ENCODE data around the gene FGG. TPM values are rescaled to one million over a fixed set of nuclear protein-coding genes. Genes with fewer than 3 reads are reported as not detected.

Gene FGG
- not detected in 2 replicates for total RNA-seq

DNA sequence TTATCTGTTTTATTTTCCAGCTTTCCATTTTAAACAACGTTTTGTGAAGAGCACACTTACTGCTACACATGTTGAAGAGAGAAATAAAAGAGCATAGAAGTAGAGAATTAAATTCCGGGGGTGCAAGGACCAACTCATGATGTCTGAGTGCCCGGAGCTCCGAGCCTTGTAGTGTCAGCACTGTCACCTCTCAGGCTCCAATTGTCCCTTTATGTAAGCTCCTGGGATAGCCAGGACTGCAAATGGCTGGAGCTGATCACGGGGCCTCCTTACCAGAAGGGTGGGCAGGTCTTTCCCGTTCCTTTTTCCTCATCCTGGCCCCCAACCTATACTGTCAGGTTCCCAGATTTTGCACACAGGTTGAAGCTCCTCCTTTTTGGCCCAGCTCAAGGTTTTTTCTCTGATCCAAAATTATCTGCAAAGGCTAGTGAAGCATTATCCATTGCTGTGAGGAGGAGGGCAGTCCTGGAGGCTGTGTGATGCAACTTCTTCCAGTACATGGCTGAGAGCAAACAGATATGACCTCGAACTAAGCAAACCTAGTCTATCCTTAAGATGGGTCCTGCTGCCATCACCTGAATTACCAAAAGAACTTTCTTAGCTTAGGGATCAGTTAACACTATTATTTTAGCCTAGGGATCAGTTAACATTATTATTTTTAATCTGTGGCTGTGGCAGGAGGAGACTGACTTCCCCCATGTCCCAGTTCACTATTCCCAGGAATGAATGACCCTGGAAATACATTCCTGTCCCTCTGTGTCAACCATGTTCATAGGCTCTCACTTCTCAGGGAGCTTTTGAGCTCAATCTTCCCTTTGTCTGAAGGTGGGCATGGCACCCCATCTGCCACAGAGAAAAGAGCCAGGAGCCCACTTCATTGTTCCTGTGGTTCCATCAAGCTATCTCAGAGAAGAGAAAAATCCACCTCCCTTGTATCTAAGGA, at the start of gene FGG:
TSS of gene FGG (minus strand) at position 185 of the 943 bp plus-strand sequence. CDS start at position 138, 47 bp downstream.
- intact Hi-C loops (cut with micrococcal nuclease): no loop called here

DNA sequence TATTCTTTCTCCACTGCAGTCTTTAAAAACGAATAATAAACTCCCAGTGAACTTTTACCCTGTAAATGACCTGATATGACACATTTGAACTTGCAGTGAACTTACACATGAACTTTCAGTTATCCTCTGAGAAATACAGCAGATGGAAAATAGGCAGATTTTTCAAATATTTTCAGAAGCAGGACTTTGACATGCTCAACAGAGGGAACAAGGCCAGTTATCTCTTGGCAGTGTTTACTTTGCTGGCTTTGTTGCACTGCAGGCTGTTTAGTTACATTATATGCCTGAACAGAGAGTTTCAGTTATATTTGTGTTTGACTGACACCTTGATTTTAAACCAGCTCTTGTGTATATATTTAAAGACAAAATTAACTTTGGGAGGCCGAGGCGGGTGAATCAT, 47.6 kb upstream of the FGG start:
- intact Hi-C loops (cut with micrococcal nuclease): no loop called here

DNA sequence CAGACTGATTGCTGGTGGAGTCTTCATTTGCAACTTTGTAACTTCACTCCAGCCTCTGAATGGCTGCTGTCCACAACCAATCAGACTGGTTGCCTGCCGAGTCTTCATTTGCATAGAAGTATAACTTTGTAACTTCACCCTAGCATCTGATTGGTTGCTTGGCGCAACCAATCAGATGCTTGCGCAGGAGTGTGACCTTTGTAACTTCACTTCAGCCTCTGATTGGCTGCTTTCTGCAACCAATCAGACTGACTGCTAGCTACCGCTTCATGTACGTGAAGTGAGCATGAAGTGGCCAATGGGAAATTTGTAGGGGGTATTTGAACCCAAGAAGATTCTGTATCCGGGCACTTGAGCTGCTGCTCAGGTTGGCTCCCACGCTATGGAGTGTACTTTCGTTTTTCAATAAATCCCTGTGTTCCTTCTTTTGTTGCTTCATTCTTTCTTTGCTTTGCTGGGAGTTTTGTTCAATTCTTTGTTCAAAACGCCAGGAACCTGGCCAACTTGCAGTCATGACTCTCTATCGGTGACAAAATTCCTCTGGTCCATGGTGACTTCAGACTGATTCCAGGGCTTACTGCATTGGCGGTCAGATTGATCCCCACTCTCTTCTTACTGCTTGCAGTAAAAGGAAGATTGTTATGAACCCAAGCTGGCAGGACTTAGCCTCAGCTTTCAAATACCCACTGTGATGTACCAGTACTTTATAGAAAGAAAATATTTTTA, 46.4 kb upstream of the FGG start:
- intact Hi-C loops (cut with micrococcal nuclease): no loop called here

DNA sequence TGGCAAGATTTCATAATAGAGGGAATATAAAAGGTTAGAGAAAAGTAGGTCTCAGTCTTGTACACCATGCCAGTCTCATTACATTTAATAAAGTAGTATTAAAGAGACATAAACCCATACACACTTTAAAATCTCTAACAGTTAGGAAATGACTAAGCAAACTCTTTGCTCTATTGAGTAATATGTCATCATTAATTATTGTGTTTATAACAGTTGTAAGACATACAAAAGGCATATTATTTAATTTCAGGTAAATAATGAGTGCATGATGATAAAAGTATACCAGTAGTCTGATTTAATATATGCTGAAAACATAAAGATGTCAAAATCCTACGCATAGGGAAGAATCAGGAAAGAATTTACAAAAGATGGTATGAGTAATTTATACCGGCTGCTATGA, 31.0 kb upstream of the FGG start:
- intact Hi-C loops (cut with micrococcal nuclease): no loop called here

DNA sequence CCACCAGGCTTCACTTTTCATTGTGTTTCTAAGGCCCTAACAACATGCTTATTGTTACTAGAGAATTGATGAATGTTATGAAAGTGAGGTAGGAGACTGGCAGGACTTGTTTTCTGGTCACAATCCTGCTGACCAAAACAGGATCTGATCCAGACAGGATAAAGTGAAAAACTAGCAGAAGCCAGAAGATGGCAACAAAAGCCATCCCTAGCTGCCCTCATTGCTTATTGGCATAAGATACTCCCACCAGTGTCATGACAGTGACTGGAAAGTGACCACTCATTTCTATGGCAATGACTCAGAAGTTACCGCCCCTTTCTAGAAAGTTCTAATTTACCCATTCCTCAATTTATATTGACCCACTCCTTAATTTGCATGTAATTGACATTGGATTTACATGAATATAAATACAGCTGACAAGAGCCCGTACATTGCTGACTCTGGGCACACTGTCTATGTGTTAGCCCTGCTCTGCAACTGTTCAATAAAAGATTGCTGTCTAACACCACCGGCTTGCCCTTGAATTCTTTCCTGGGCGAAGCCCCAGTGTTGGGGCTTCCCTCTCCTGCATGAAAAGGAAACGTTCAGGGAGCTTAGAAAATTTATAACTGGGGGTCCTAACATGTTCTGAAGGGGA, 30.0 kb upstream of the FGG start:
- intact Hi-C loops (cut with micrococcal nuclease): no loop called here

DNA sequence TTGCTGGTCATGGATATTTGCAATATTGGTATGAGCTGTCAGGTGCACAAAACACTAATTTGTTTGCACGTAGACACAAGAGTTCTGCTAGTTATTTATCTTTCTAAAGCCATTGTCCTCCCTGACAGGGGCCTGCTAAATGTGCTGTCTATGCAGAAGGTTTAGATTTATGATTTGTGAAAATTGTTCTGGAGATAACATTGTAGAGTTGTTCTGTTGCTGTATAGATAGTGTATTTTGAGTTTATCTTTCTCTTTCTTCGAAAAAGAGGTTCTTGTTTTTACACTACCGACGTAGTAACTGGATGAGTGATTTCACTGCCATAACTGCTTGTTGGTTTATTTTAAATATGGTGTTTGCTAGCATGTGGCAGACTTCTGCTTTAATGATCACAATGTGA, 28.5 kb upstream of the FGG start:
- intact Hi-C loops (cut with micrococcal nuclease): no loop called here

DNA sequence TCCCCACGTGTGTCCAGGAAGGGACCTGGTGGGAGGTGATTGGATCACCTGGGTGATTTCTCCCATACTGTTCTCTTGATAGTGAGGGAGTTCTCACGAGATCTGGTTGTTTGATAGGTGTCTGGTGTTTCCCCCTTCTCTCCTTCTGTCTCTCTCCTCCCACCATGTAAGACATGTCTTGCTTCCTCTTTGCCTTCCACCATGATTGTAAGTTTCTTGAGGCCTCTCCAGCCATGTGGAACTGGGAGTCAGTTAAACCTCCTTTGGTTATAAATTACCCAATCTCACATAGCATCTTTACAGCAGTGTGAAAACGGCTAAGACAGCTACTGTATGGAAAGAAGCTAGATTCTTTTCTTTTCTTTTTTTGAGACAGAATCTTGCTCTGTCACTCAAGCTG, 21.6 kb upstream of the FGG start:
- intact Hi-C loops (cut with micrococcal nuclease): no loop called here

DNA sequence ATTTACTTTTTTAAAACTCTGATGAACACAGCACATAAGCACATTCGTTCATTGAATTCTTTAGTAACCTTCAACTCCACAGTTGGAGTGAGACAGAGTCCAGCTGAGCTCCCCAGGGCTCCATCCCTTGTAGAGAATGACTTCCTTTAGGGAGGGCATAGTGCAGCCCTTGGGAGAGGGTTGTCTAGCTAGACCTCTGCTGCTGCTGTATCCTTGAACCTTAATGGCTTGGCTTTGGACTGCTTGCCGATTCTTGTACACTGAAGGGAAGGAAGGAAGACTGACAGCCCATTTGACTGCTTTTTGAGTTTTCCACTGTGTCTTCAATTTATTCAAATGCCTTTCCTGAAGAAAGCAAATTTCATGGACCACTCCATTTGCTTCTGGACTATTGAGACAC, 19.4 kb upstream of the FGG start:
- intact Hi-C loops (cut with micrococcal nuclease): no loop called here

DNA sequence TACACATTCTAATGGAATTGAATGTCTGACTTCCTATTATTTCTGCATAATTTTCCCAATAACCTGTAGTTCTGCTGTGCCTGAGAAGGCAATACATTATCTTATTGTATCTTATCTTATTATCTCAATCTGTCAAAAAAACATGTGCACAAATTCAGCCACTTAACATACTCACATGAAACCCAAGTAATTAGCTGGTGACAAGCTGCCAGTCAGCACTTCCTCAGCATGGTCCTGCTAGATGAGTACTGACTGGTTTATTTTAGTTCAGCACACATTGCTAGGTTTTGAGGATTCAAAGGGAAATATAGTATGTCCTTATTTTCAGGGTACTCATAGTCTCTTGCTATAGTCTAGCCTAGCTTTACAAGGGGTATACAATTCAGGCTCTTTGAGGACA, 17.9 kb upstream of the FGG start:
- intact Hi-C loops (cut with micrococcal nuclease): no loop called here

DNA sequence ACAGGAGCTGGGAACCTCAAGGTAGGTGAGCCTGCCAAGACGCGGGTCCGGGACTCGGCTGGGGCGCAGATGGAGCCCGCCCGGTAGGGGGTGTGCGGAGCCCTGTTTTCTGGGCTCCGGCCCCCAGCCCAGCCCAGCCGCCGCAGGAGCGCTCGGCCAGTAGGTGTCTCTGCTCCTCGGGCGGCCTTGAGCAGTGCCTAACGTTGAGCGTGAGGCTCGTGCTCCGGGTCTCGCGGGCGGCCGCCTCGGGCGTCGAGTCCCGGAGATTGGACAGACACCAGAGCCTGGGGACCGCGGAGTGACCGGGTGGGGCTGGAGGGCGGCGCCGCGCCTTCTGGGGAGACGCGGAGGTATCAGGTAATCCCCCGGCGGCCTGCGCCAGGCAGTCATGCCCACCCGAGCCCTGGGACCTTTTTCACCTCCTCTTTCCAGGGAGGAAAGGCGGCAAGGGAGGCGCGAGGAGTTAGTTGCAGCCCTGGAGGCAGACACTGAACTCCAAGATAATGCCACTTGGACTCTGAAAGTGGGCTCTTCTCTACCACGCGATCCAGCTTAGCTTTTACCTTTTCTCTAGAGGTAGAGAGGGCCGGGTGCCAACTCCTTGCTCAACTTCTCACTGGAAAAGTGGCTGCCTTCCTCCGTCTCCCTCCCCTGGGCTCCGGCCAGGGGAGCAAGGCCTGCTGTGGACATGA, 14.5 kb upstream of the FGG start:
- intact Hi-C loops (cut with micrococcal nuclease): no loop called here

DNA sequence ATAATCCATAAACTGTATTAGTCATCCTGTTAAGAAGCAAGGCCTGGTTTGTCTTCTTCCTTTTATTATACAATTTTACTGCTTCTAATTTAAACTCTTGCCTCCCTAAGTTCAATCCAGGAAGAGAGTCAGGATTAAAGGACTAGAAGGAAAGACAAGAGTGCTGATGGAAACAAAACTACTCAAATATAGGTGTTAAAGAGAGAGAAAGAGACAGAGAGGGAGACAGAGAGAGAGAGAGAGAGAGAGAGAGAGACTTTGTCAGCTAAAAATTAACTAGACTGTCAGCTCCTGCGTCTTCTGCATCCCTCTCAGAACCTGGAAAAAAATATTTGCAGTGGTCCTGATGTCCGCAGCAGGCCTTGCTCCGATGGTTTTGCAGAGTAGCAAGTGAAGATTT, 13.5 kb upstream of the FGG start:
- intact Hi-C loops (cut with micrococcal nuclease): no loop called here

DNA sequence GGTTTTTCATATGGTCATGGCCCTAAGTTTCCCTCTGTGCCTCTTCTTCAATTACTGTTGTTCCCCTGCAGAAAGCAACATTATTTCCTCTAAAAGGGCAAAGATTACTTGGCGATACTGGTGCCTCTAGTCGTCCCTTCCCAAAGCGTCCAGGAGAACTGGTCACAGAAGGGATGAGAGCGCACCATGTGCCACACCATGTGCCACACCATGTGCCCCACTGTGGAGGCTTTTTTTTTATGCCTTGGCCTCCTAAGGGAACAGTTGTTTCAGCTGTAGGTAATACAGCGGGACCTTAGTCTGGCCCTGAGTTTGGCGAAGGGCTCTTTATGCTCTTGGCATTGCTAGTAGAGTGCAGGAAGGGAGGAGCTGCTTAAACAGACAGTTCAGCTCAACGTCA, 11.5 kb upstream of the FGG start:
- intact Hi-C loops (cut with micrococcal nuclease): loop anchor here (5.0 kb wide), 1 partner anchor 837 kb away; the partner anchor contains the start of gene SFRP2

DNA sequence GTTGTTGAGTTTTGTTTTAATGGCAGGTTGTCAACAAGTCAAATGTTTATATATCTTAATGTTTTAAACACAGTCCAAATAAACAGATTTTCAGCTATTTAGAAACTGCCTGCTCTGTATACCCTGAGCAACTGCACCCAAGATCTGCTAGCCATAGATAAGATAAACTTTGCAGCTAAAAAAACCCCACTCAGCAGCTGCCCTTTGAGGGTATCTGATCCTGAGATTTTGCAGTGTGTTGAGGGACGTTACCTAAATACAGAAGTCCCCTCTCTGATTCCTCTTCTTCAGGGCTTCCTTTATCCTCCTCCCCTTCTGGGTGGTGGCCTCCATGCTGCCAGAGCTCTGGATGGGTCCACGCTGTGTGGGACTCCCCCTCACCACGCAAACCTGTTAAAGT, 11.0 kb upstream of the FGG start:
- intact Hi-C loops (cut with micrococcal nuclease): loop anchor here (5.0 kb wide), 1 partner anchor 836 kb away; the partner anchor contains the start of gene SFRP2

DNA sequence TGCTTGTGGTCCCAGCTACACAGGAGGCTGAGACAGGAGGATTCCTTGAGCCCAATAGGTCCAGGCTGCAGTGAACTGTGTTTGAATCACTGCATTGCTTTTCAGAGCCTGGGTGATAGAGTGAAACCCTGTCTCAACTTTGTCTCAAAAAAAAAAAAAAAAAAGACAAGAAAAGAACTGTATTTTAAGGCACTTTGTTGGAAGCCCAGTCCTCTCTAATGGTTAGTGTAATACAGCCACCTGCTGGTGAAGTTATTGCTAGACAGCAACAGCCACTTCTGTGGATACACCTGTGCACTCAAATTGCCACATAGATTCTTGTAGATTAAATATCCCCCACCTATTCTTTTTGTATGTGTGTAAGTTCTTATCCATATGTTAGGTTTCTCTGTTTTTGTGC, 10.1 kb upstream of the FGG start:
- intact Hi-C loops (cut with micrococcal nuclease): loop anchor here (1.0 to 5.0 kb wide), 4 partner anchors 63 to 835 kb away; partner anchors contain the start of gene SFRP2

DNA sequence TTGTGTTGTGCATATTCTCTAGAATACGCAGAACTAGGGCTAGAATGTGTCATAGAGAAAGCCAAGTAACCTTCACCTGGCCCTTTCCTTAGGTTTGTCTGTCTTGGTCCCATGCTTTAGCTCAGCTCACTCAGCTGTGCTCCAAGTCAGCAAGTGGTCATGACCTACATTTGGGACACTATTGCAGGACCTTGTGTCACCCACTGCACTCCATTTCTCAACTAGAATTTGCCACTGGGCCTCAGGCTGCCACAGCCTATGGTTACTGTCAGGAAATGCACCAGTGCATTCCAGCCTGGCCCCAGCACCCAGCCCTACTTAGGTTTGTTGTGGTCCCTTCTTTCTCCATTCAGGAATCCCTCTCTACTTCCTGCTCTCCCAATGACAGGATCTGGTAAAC, 7.7 kb upstream of the FGG start:
- intact Hi-C loops (cut with micrococcal nuclease): loop anchor here (5.0 kb wide), 1 partner anchor 833 kb away; the partner anchor contains the start of gene SFRP2

DNA sequence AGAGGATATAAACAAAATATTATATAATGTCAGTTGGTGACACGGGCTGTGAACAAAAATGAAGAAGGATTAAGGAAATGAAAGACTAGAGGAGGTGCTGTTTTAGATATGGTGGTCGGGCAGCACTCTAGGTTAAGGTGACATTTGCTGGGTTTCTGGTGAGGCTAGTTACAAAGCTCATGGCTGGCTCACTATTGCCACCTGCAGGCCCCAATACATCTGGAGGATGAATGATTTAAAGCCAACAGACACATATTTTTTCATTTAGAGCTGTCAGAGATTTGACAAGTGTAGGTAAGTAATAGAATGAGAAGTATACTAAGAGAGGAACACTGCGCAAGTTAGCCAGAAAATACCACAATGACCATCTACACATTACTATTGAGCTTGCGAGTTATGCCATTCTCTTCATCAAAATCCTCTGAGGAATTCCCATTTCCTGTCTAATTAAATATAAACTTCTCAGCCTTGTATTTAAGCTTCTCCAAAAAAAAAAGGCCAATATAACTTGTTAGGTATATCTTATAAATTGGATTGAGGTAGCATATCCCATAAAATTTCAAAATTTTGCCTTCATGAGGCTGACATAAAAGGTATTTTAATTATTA, 6.4 kb upstream of the FGG start:
- intact Hi-C loops (cut with micrococcal nuclease): loop anchor here (1.0 to 5.0 kb wide), 4 partner anchors 60 to 758 kb away; partner anchors contain the start of gene MAP9

DNA sequence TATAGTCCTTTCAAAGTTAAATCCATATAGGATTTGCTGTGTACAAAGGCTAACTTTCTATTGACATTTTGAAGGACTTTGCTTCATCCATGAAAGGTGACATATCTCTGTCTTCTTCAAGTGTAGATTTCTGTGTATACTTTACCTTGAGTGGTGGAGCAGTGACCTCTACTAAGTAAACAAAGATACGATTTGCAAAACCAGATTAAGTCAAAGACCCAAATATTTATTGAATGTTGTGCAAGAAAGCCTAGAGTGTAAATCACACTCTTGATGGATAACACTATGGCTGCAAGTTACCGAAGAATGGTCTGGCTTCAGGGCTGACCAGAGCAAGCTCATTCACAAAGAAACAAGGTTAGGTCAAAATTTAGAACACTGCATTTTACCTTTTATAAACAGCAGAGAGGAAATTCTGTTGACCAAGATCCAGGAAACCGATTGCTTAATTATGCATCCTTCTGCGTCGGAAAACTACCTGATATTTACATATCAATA, 5.4 kb upstream of the FGG start:
- intact Hi-C loops (cut with micrococcal nuclease): loop anchor here (1.0 to 5.0 kb wide), 4 partner anchors 59 to 759 kb away; partner anchors contain the start of gene MAP9

DNA sequence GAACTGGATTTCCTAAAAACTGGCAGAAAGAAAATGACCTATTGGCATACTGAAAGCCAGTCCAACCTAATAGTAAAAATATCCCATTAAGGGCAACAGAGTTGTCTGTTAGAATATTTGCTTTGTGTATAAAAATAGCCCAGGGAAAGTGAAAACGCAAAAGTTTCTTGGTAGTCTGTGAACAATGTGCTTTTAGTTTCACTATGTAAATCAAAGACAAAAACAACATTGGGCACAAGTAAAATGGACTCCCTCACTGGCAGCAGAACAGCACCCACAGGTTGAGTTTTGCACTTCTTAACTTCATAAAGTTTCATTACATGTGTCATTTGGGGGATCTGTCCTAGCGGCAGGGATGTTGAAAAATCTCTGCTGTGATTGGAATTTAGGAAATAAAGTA, 4.3 kb upstream of the FGG start:
- intact Hi-C loops (cut with micrococcal nuclease): loop anchor here (1.0 to 5.0 kb wide), 2 partner anchors 283 to 761 kb away; partner anchors contain the start of gene MAP9

DNA sequence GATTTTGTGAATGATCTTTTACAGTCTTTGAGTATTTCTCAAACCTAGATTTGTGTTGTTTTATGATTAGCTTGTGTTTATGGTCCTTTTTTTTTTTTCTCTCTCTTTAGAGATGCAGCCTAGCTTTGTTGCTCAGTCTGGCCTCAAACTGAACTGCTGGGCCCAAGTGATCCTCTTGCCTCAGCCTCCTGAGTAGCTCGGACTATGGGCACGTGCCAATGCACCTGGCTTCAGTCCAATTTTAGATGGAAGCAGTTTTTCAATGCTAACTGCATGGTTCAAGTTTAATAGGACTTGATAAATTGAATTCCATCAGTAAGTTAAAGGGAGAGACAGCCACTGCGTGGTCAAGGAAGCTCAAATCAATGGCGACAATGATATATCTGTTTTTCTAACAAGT, 3.8 kb upstream of the FGG start:
- intact Hi-C loops (cut with micrococcal nuclease): loop anchor here (1.0 to 5.0 kb wide), 2 partner anchors 283 to 761 kb away; partner anchors contain the start of gene MAP9

DNA sequence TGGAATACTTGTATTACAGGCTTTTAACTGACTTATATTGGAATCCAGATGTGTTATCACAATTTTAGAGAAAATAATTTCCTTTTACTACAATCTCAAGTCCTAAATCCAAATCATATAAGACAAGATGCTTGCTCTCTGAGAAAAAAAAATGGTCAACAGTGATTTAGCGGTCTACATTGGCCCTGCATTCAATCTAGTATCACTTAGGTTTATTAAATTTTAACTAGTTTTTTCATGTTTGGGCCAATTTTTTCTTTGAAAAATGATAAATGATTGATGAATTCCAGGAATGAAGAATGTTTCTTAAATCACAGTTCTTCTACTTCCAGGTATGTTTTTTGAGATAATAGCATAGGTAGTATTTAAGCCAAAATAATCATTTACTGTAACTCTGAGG, 2.8 kb upstream of the FGG start:
- intact Hi-C loops (cut with micrococcal nuclease): loop anchor here (5.0 kb wide), 1 partner anchor 762 kb away; the partner anchor contains the start of gene MAP9
